Measurements from ENCODE around the gene PYY.

GRCh38 chr17:43987131-43988021, 33.6 kb upstream of the PYY start:
- TF ChIP-seq CTCF (IDR thresholded peaks at IDR 0.05) (no peak), EP300 (IDR thresholded peaks at IDR 0.05) (no peak), POLR2A (IDR thresholded peaks at IDR 0.05) (no peak)

Data from suprapubic skin (tissue), 3 donors.